WI38 (cell line): ENCODE measurements around the gene ST3GAL3.

Experiments
- H3K4me3 ChIP-seq: 2 replicates; pipeline ENCODE4 v1.5.1; 2011; ENCODE audit warnings: low read depth, mild to moderate bottlenecking, control low read depth, low read length
- CTCF ChIP-seq: IDR thresholded peaks from 2 replicates; pipeline ENCODE4 v1.5.1; 2012; ENCODE audit warnings: low read depth, mild to moderate bottlenecking, control low read depth, low read length

ST3GAL3 gene

GRCh38 chr1:43809097-43809673 is 101.8 kb downstream of the ST3GAL3 start:
- TF ChIP-seq CTCF, result no peak

GRCh38 chr1:43812579-43812978 is 105.2 kb downstream of the ST3GAL3 start:
- no peak overlapping the region for H3K4me3 ChIP-seq
- no peak for TF ChIP-seq CTCF

More at GRCh38 chr1:43809097-43809673, 101.8 kb downstream of the ST3GAL3 start:
- no peak overlapping the region for H3K4me3 ChIP-seq

GRCh38 chr1:43814401-43814800 is 107.1 kb downstream of the ST3GAL3 start:
- no peak overlapping the region for H3K4me3 ChIP-seq
- TF ChIP-seq CTCF, result no peak

- H3K4me3 ChIP-seq, result no peak overlapping the region
- TF ChIP-seq CTCF, result no peak
Observed at GRCh38 chr1:43817304-43817939, 110.1 kb downstream of the ST3GAL3 start.

GRCh38 chr1:43818691-43819090 is 111.4 kb downstream of the ST3GAL3 start:
- TF ChIP-seq CTCF, result no peak
- H3K4me3 ChIP-seq, result no peak overlapping the region

GRCh38 chr1:43819357-43819756 is 112.0 kb downstream of the ST3GAL3 start:
- no peak for TF ChIP-seq CTCF
- no peak overlapping the region for H3K4me3 ChIP-seq

- no peak for TF ChIP-seq CTCF
- H3K4me3 ChIP-seq, result no peak overlapping the region
Observed at GRCh38 chr1:43821471-43821870, 114.1 kb downstream of the ST3GAL3 start.
